NCI-H128 (cell line): ENCODE results near the gene RCOR1.
"Not testable (repeated sequence)": the region's sequence is repeated elsewhere in the genome, so short reads cannot be mapped to it uniquely, and the experiment has no call there.

Experiments
- DNase-seq: peaks from one replicate; lab custom pipeline; 2025; ENCODE audit not compliant: unreplicated experiment; lab: John Stamatoyannopoulos, UW

Gene RCOR1

DNA sequence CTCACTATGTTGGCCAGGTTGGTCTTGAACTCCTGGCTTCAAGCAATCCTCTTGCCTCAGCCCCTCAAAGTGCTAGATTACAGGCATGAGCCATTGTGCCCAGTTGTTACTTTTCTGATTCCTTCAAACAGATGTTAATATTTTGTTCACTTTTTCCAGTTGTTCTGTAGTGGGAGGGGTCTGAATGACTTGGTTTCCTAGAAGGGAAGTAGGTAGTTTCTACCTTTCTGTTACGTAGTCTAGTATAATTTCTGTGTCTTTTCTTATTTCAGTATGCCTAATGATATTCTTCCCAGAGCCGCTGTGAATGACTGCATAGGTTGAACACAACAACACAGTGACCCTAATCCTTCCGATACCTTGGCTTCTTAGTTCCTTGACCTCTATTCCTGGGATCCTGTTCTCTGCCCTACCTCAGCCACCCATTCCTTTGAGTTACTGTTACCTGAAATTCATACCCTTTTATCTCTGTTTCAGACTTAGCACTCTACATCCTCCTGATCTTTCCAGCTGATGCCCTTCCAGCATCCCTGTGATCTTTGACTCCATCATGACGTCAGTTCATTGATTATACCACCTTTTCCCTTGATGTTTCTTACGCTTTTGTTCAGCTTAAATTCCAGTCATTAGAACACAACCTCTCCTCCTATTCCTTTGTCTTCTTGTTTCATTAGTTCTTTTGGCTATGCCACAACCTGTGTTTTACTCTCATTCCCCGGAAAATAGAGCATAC lies 33.3 kb downstream of the RCOR1 start:
- DNase-seq = no peak

DNA sequence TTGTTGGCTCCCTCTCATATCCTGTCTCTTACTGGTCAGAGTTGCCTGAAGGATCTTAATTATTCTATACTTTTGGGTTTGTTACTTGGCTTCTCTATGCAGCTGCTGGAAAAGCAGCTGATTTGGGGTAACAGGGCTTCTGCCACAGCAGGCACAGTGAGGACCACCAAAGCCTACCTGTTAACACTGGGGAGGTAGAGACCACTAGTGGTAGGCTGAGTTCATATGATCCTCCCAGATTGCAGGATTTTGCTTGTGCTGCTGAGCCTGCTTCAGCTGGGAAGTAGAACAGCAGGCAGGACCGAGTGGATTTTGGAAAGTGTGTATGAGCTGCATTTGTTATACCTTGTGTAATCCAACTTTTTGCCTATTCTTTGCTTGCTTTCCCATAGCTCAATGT lies 34.1 kb downstream of the RCOR1 start:
- DNase-seq = no peak

DNA sequence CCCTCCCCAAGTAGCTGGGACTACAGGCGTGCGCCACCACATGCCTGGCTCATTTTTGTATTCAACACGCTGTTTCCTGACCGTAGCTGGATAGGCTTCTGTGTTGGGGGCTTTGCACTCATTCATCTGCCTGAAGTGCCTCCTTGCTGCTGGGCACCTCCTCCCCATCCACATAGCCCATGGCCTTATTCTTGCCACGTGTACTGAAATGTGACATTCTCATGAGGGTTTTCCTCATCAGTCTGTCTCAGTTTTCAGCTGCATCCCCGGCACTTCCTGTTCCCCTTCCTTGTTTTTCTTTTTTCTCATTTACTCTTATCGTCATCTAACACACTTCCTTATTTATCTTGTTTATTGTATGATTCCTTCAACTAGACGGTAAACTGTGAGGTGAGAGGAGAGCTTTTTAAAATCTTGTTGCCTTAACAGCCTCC lies 36.6 kb downstream of the RCOR1 start:
- no peak for DNase-seq

DNA sequence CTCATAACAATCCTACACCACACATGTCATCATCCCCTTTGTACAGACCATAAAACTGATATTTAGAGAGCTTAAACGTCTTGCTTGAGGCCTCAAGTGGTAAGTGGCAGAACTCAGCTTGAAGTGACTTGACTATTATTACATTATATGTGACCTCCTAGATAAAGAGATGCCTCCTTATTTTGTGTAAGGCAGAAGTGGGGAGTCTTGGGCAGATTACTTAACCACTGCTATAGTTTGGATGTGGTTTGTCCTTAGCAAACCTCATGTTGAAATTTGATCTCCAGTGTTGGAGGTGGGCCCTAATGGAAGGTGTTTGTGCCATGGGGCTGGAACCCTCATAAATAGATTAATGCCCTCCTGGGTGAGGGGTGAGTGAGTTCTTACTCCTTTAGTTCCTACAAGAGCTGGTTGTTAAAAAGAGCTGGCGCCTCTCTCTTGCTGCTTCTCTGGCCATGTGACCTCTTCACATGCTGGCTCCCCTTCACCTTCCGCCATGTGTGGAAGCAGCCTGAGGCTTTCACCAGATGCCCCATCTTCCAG lies 37.4 kb downstream of the RCOR1 start:
- DNase-seq = no peak

DNA sequence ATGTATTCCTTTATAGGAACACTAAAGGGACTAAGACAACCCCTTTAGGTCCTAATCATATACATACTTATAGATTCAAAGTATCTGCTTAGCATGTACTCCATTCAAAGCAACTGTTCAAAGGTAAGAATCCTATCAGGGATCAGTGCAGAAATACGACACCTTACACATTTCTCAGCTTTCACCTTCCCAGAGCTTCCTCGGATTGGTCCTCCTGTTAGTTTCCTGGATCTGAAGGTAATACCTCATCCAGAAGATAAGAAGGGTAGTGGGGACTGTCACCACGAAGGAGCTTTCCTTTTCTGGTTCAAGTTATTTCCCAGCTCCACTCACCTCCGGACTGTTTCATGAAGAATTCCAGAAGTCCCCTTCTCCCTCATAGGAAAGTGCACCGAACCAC lies 38.0 kb downstream of the RCOR1 start:
- DNase-seq = no peak

DNA sequence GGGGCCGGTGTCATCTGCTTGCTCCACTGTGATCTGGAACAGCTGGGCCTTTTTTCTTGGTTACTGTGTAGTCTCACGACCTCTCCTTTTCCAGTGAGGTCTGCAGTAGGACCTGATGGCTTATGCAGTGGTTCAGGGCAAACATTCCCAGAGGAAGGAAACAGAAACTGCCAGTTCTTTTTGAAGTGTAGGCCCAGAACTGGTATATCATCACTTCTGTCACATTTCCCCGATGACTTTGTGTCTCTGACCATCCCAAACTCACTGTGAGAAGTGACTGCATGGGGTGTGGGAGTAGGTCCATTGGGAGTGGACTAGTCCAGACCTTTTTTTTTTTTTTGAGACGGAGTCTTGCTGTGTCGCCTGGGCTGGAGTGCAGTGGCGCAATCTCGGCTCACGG lies 38.4 kb downstream of the RCOR1 start:
- DNase-seq = no peak

DNA sequence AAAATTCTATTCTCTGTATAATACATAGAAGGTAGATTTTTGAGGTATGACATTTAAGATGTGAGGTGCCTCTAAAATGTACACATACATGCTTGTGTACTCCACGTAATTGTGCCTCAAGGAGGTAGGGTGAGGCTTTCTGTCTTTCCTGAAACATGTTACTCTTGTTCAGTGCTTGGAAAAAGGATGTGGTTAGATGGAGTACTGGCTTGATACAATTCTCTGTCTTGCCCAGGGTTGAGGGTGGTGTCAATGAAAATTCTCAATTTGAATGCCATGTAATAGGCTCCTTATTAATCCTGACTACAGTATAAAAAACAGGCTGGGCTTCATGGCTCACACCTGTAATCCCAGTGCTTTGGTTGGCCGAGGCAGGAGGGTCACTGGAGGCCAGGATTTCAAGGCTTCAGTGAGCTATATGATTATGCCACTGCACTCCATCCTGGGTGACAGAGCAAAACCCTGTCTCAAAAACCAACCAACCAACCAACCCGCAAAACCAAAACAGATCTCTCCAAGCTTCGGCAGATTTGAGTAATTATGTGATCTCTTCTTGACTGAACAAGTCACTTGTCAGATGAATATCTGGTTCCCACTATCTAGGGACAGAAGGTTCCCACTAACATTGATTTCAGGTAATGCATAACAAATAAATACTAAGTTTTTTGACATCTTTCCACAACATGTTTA lies 41.6 kb downstream of the RCOR1 start:
- no peak for DNase-seq

DNA sequence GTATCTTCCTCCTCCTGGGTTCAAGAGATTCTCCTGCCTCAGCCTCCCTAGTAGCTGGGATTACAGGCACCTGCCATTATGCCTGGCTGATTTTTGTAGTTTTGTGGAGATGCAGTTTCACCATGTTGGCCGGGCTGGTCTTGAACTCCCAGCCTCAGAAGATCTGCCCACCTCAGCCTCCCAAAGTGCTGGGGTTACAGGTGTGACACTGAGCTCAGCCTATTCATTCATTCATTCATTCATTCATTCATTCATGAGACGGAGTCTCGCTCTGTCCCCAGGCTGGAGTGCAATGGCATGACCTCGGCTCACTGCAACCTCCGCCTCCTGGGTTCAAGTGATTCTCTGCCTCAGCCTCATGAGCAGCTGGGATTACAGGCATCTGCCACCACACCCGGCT lies 47.2 kb downstream of the RCOR1 start:
- DNase-seq = not testable (repeated sequence)

DNA sequence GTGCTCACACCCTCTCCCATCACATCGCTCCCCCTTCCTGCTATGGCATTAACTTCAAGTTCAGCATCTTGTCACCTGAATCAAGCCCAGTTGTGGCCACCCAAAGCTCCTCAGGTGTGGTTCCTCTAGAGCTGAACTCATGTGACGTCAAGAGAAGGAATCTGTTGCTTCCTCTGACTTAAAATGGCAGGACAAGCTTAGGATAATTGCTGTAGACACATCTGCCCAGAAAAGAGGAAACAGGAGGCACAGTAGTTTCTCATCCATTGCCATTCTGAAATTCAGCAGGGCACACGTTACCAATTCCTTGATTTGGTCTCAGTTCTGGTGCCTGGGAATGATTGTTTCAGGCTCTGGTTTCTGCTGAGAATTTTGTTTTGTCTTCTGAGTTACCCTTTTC lies 52.1 kb downstream of the RCOR1 start:
- no peak for DNase-seq

DNA sequence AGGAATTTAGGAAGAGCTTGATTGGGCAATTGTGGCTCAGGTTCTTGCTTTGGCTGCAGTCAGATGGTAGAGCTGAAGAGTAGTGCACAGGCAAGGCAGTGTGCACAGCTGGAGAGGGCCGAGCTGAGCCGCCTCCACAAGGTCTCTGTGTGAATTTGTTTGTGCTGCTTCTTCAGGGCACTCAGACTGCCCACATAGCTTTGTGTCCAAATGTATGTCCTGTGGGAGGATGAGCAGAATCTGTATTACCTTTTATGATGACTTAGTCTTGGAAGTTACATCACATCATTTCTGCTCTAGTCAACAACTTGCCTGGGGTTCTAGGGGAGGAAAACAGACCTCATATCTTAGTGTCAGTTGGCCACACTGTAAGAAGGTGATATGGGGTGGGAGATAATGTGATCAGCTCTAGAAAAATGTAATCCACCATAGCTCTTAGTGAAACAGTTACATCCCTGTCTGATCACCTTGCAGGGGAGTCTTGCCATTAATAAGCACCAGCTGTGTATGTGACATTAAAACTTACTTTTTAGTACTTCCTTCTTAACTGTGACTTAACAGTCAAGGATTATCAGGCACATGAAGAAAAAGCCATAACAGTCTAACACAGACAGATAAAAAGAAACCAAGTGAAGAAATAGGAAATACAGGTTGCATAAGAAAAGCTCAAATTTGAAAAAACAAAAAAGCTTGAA lies 53.4 kb downstream of the RCOR1 start:
- no peak for DNase-seq

DNA sequence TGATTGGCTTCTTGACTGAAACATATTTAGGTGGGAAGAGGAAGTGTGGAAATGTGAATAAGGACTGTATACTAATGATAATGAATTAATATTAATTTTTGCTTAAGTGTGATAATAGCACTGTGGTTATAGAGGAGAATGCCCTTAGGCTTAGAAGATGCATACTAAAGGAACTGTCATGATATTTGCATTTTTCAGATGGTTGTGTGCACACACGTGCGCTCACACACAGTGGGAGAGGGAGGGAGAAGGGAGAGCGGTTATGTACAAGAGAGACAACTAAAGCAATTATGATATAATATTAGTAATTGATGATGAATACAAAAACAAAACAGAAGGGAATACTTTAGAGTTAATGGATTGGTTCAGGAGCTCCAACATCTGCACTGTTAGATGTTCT lies 54.2 kb downstream of the RCOR1 start:
- no peak for DNase-seq

DNA sequence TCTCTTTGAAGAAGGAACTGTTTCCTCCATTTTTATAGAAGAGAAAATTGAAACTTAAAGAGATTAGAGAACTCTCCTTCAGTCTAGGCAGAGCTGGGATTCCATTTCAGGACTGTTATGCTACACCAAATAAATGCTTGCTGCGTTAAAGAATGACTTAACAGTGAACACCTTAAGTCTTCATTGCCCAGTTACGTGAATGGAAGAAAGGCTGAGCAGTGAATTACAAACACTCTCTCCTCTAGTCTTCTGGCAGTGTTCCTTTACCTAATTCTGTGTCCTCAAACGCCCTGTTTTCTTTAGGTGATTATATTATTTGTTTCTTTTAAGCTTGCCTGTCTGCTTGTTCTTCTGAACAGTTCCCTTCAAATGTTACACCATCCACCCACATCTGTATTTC lies 59.7 kb downstream of the RCOR1 start:
- no peak for DNase-seq

DNA sequence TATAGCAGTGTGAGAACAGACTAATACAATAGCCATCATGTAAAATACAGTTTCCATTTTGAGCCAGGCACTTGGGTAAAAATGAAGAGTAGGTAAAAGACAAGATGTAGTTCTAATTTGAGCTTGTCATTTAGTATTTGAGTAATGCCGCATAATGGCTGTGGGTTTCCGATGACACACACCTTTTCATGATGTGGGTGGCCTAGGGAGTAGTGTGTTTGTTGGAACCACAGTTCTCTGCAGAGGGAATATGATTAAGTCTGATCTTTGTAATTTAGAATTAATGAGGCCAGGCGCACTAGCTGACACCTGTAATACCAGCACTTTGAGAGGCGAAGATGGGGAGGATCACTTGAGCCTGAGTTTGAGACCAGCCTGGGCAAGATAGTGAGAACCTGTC lies 61.8 kb downstream of the RCOR1 start:
- no peak for DNase-seq

DNA sequence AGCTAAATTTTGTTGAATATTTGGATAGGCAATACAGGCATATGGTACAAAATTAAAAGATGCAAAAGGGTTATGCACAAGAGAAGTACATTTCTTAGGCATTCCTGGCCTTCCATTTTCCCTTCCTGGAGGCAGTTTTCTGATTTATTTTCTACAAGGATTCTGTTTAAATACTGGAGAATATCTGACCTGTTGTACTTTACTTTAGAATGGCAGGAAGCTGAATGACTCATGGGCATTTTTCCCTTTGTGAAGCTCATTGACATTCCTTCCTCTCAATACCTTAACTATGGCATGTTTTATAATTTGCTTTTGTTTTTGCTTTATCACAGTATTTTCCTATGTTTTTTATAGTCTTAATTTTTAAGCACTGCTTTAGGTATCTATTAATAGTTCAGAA lies 62.7 kb downstream of the RCOR1 start:
- DNase-seq = no peak

DNA sequence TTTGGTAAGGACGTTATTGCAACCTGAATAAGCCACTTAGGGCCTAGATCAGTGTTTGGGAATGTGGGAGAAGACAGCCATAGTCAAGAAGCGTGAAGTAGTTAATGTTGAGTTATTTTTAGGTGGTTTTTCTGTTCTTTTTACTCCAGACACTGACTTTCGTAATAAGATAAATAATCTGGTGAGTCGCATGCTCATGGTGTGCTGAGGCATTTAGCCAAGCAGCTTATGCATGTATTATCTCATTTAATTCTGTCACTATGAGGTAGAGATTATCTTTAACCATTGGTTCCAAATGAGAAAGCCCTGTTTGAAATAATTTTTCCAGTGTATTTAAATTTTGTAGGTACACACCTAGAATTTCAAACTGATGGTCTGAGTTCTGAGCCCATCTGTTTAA lies 67.3 kb downstream of the RCOR1 start:
- DNase-seq = no peak

DNA sequence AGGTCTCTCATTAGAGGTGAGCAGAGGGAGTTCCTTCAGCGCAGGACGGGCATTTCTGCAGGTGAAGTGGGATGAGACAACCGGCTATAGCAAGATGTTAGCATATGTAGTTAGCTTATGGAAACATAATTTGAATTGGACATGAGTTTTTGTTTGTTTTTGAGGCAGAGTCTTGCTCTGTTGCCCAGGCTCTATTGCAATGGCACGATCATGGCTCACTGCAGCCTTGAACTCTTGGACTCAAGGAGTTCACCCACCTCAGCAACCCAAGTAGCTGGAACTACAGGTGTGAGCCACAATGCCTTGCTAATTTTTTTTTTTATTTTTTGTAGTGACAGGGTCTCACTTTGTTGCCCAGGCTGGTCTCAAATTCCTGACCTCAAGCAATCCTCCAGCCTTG lies 69.2 kb downstream of the RCOR1 start:
- DNase-seq = no peak

DNA sequence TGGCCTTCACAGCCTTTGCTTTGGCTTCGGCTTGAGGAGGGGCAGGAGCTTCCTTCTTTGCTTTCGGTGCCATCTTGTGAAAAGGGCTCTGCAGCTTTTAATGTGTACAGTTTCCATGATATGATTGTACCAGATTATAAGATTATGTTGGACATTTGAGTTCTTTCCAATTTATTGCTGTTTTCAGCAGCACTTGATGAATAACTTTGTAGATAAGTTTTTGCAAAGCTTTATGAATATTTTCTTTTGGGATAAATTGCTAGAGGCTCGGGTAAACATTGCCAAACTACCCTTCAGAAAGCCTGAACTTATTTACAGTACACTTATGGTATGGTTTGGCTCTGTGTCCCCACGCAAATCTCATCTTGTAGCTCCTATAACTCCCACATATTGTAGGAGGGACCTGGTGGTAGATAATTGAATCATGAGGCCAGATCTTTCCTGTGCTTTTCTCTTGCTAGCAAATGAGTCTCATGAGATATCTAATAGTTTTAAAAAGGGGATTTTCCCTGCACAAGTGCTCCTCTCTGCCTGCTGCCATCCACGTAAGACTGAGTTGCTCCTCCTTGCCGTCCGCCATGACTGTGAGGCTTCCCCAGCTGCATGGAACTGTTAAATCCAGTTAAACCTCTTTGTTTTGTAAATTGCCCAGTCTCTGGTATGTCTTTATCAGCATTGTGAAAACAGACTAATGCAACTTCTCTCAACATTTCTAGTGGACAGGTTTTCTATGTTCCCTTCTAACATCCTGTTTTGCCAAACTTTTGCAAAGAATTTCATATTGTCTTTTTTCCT lies 70.4 kb downstream of the RCOR1 start:
- no peak for DNase-seq

DNA sequence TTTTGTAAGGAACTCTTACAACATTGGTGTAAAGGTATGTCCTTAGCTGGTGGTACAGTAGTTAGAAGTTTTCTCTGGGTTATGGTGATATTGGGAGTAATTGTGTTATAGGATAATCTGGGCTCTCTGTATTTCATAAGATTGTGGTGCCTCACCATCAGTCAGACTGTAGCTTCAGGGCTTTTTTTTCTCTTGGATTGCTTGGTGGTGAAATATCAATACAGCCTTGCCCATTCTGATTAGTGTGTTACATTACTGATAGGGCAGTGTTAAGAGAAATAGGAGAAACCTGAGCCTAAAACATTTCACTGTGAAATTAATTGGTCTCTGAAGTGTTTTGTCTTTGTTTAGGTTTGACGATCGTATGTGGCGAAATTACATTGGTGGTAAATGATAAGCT lies 71.0 kb downstream of the RCOR1 start:
- DNase-seq = no peak

DNA sequence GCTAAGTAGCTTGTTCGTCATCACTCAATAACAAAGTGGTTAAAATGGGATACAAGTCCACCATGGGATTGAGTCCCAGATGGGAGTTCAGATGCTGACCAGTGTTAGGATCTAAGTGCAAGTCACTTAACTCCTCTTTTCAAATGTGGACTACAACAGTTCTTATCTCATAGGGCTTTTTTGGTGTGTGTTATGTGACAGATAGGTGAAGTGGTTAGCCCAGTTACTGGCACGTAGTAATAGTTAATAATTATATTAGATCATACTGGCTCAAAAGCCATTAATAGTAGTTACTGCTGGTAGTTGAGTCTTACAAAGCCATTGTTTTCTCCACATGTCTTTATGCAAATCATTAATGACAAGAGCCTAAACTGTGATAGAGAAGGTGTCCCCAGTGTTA lies 73.2 kb downstream of the RCOR1 start:
- no peak for DNase-seq

DNA sequence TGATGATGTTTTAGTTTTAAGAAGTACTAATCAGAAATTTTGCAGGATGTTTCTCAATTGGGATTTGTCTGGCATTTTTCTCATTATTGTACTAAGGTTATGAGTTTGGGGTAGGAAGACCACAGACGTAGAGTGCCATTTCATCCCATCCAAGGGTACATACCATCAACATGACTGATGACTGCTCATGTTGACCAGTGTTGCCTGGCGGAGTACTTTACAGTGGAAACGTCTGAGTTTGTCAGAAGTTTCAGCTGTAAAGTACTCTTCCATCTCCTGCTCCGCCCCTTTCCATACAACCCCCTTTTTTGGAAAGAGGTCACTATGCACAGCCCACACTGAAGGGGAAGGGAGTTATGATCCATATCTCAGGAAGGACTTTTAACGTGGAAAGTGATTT lies 74.2 kb downstream of the RCOR1 start:
- no peak for DNase-seq

DNA sequence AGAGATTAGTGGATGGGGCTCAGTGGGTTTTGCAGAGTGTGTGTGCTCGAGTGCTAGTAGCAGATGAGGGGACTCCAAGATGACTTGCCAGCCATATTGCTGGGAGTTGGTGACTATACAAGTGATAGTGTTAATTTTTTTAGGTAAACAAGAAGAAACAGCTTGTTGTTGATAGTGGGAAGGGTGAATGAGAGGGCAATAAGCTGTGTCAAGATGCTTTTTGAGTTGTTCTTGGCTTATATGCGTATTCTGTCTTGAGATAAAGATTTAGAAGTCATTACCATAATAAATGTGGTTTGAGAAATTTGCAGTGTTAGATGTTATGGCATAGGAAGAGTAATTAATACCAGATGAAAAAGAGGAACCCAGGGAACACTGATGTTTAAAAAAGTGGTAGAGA lies 75.3 kb downstream of the RCOR1 start:
- no peak for DNase-seq
